ENCODE results near the gene SPC24. TPM values are rescaled to one million over a fixed set of nuclear protein-coding genes. Genes with fewer than 3 reads are reported as not detected.
A peak's percentile ranks its signal among the peaks of the same experiment; 100 is the strongest.

Gene SPC24
- total and polyA plus RNA-seq, 3 donors from 2014 or later = 5.4 to 7.4 (median 7.1) TPM

- Histone ChIP-seq H3K27me3 (no peaks in the 10 kb centered on the region), H3K9me3 (no peaks in the 10 kb centered on the region), H3K4me3 (no peak overlapping the region), H3K36me3 (ENCODE audit: low read depth, missing control alignments) (no peaks in the 10 kb centered on the region), H3K4me1 (peaks cover 27% of the 10 kb centered on the region), H3K27ac (peak overlapping the region; percentile 85 to 86)
- intact Hi-C loops (cut with DNase I; ENCODE audit: low total_unique reads) = loop anchor here (2.0 to 5.0 kb wide), 2 partner anchors 66 to 165 kb away; no protein-coding TSS in a partner anchor
- no peak for TF ChIP-seq CTCF (IDR thresholded peaks at IDR 0.05)
- no peak for TF ChIP-seq POLR2A (IDR thresholded peaks at IDR 0.05)
- DNase-seq = no peak
- 80 to 88% methylated on average over 20 of the region's 20 CpGs for WGBS, 2 donors
Observed at GRCh38 chr19:11202488-11203193, 47.1 kb upstream of the SPC24 start.

- Histone ChIP-seq H3K36me3 (ENCODE audit: low read depth, missing control alignments) (no peaks in the 10 kb centered on the region), H3K27ac (peak overlapping the region; percentile 85 to 86)
- intact Hi-C loops (cut with DNase I; ENCODE audit: low total_unique reads) = loop anchor here (2.0 to 5.0 kb wide), 2 partner anchors 65 to 164 kb away; no protein-coding TSS in a partner anchor
Observed at GRCh38 chr19:11201791-11202190, 46.2 kb upstream of the SPC24 start.

GRCh38 chr19:11200931-11201330 is 45.3 kb upstream of the SPC24 start:
- Histone ChIP-seq H3K27ac (no peak overlapping the region), H3K9me3 (no peaks in the 10 kb centered on the region), H3K4me1 (peaks cover 27% of the 10 kb centered on the region), H3K27me3 (no peaks in the 10 kb centered on the region), H3K36me3 (ENCODE audit: low read depth, missing control alignments) (no peaks in the 10 kb centered on the region), H3K4me3 (no peak overlapping the region)
- intact Hi-C loops (cut with DNase I; ENCODE audit: low total_unique reads) = loop anchor here (5.0 kb wide), 1 partner anchor 164 kb away; no protein-coding TSS in a partner anchor
- DNase-seq = no peak
- 89 to 93% methylated on average over 3 to 9 of the region's 9 CpGs for WGBS, 2 donors
- TF ChIP-seq CTCF (IDR thresholded peaks at IDR 0.05) = no peak
- TF ChIP-seq POLR2A (IDR thresholded peaks at IDR 0.05) = no peak

More at GRCh38 chr19:11201791-11202190, 46.2 kb upstream of the SPC24 start:
- Histone ChIP-seq H3K4me3 (no peak overlapping the region), H3K27me3 (no peaks in the 10 kb centered on the region), H3K4me1 (peaks cover 27% of the 10 kb centered on the region), H3K9me3 (no peaks in the 10 kb centered on the region)
- no peak for DNase-seq
- TF ChIP-seq POLR2A (IDR thresholded peaks at IDR 0.05) (no peak), CTCF (IDR thresholded peaks at IDR 0.05) (no peak)
- 91 to 94% methylated on average over 14 to 24 of the region's 24 CpGs for WGBS, 2 donors

GRCh38 chr19:11200015-11200574 is 44.5 kb upstream of the SPC24 start:
- Histone ChIP-seq H3K27ac (no peak overlapping the region), H3K36me3 (ENCODE audit: low read depth, missing control alignments) (no peaks in the 10 kb centered on the region), H3K9me3 (no peaks in the 10 kb centered on the region), H3K27me3 (no peaks in the 10 kb centered on the region), H3K4me1 (peaks cover 34% of the 10 kb centered on the region), H3K4me3 (no peak overlapping the region)
- TF ChIP-seq POLR2A (IDR thresholded peaks at IDR 0.05) = no peak
- TF ChIP-seq CTCF (IDR thresholded peaks at IDR 0.05) = no peak
- WGBS, 2 donors = 89% methylated on average over 15 of the region's 15 CpGs
- no peak for DNase-seq
- intact Hi-C loops (cut with DNase I; ENCODE audit: low total_unique reads) = loop anchor here (5.0 kb wide), 1 partner anchor 163 kb away; no protein-coding TSS in a partner anchor

Data from testis (tissue), 3 donors.